ENCODE measurements around the gene FABP2.
"Not testable (repeated sequence)": the region's sequence is repeated elsewhere in the genome, so short reads cannot be mapped to it uniquely, and the experiment has no call there.

FABP2 gene

GRCh38 chr4:119307606-119308005 lies 14.3 kb downstream of the FABP2 start:
- DNase-seq: no peak

DNA sequence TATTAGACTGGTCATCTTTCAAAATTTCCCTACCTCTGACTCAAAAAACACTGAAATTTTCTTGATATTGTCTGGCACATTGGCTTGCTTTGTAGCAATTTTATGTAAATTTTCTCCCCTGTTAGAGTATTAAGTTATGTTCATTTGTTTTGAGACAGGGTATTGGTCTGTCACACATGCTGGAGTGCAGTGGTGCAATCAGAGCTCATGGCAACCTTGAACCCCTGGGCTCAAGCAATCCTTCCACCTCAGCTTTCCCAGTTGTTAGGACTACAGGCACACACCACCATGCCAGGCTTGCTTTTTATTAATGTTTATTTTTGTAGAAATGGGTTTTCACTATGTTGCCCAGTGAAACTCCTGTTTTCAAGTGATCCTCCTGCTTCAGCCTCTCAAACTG lies 17.5 kb downstream of the FABP2 start:
- no peak for DNase-seq

DNA sequence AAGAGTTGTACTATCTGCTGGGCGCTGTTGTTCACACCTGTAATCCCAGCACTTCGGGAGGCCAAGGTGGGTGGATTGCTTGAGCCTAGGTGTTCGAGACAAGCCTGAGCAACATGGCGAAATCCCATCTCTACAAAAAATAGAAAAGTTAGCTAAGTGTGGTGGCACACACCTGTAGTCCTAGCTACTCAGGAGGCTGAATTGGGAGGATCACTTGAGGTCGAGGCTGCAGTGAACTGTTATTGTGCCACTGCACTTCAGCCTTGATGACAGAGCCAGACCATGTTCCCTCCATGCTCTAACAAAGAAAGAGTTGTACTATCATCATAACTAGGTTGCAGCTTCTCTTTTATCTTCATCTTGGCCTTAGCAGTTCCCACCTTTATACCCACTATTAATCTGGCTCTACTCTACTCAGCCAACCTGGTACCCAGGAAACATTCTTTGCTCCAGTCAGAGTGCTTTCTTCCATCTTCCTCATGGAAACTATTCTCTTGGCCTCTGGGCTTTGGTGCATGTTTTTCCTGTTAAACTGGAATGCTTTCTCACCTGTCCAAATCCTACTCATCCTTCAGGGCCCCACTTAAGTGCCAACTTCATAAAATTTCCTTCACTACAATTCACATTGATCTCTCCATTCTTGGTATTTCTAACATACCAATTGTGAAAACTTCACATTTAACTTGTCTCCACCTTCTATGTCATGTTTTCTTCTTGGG lies 18.2 kb downstream of the FABP2 start:
- DNase-seq: no peak

GRCh38 chr4:119302073-119302832 lies 19.7 kb downstream of the FABP2 start:
- DNase-seq: no peak

DNA sequence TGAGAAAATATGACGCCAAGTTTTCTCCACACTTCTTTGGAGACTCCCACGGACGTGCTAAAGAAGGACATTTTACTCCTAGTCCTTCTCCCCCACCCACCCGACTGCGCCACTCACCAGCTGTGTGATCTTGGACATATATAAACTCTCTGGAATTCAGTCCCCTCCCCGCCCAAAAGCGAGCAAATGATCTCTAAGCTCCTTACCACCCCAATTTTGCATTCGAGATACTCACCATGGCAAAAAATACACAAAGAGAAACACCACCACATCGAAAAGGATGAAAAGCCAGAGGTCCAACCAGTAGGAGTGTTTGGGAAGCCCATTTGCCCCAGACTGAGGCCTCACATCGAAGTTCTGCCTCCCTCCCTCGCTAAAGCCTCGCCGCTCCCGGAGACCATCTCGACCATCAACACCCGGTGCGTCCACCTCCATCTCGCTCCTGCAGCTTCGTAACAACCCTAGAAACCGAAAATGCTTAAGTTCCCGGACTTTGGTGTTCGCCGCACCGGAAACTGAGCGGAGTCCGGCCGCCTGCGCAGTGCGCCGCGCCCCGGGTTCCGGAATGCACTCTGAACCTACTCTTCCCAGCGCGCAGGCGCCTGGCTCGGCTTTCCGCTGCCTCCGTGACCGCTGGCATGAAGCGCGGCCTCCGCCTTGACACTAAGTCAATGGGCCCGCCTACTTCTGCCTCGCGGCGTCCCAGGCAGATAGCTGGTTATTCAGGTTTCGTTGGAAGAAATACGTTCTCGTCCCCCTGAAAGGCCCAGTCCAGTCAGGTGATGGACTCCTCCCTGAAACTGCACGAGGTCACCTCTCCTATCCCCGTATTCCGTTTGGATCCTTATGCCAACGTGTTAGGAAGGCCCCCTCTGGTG lies 21.6 kb downstream of the FABP2 start:
- peak; percentile 93 for DNase-seq

GRCh38 chr4:119299741-119300100 lies 22.2 kb downstream of the FABP2 start:
- no peak for DNase-seq

DNA sequence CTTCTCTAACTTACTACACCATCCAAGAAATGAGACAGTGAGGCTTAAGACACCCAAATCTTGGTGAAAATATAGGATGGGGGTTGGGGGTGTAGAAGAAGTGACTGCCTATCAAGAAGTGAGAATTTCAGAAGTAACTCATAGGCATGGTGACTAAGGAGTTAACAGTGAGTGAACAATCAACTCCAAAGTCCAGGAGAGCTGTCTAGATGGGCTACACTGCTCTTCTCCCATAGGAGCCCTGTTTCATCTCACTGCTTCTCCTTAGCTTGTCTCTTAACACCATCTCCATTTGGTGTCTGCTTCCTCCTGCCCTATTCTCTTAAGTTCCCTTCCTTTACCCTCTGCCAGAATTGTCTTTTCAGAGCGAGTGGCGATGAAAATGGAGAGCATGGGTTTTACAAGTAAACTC lies 22.7 kb downstream of the FABP2 start:
- DNase-seq: no peak

DNA sequence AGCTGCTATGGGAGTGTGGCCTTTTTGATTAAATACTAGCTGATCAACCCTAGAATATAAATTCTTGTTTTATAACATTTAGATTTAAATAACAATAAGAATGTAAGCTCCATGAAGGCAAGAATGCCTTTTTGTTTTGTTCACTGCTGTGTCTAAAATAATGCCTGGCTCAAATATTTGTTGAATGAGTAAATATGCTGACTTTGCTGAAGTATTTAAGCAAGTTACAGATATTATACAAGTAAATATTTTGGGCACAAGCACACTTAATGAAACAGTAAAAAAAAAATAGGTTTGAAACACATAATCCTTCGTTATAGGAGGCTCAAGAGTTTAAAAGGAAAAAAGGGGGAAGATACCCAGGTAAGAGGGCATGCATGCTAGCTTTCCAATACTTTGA lies 24.1 kb downstream of the FABP2 start:
- no peak for DNase-seq

DNA sequence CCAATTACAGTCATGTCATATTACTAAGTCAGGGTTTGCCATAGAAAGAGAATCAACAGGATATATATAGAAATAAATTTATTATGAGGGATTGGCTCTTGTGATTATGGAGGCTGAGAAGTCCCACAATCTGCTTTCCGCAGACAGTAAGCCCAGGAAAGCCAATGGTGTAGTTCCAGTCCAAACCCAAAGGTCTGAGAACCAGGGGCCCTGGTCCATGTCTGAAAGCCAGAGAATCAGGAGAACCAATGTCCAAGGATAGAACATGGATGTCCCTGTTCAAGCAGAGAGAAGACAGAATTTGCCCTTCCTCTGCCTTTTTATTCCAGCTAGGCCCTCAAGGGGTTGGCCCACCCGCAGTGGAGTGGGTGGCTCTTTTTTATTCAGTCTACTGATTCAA lies 25.6 kb downstream of the FABP2 start:
- no peak for DNase-seq

DNA sequence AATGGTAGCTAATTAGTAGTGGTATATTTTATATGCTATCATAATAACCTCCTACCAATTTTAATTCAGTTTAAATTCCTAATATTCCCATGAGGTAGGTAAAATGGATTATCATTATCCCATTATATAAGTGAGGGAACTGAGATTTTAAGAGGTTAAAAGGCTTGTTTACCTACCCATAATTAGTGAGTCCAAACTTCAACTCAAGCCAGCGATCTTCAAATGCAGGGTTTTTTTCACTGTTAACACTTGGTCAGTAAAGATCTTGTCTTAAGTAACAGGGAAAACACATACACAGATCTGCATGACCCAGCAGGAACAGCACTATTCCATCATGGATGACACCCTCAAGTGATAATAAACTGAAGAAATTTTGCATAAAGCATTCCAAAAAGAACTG lies 31.3 kb downstream of the FABP2 start:
- no peak for DNase-seq

- no peak for DNase-seq
These were observed 32.6 kb downstream of the FABP2 start for GRCh38 chr4:119289313-119289712.

GRCh38 chr4:119286377-119287002 lies 35.4 kb downstream of the FABP2 start:
- DNase-seq: peak; percentile 38

DNA sequence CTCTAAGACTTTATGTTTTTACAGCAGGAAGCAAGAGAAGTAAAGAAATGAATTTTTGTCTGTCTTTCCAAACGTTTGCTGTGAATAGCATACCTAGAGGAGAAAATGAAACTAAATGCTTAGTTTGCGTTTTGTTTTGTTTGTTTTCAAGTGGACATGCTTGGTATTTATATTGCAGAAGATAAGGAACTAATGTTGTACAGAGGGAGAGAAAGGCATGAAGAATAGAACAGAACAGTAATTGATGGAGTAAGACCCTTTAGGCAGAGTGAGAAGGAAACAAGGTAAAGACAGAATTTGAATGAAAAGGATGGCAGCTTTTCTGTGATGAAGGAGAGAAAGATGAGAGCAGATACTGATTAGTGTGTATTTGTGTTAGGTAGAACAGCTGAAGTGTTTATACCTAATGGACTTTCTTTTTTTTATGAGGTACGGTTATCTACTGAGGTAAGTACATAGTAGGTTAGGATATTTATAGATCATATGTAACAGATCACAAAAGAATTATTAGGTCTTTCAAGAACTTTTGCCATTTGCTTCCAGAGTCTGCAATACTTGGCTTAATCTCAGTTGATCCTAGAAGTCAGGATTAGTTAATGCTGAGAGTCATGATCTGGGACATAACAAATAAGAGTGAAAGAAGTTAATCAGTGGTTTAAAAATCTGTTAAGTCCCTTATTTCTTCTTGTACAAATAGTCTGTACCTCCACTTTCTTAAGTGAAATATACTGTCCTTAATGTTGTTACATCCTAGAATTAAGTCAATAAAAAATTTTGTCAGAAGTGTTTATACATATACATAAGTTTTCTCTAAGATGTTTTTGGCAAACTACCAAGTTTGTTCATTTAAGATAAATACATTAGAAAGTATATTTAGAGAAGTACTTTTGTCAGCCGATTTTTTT lies 36.8 kb downstream of the FABP2 start:
- no peak for DNase-seq

DNA sequence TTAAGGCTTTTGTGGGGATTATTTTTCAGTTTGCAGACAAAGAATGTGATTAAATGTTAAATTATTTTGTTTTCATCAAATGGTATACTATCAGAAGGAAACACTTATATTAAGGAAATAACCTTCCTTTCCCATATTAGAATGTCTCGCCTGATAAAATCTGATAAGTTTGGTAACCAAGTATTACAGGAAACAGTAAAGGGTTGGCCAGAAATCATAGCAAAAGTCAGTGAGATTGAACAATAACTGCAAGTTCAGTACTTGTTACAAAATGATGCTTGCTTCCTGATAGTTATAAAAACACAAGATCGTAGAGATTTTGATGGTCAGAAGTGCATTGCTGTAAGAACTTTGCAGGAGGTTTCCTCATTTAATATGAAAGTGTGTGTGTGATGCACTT lies 40.5 kb downstream of the FABP2 start:
- DNase-seq: no peak

- not testable (repeated sequence) for DNase-seq
These were observed 42.0 kb downstream of the FABP2 start for GRCh38 chr4:119279945-119280344.

GRCh38 chr4:119279541-119279940 lies 42.4 kb downstream of the FABP2 start:
- not testable (repeated sequence) for DNase-seq

- DNase-seq: no peak
These were observed 50.4 kb downstream of the FABP2 start for GRCh38 chr4:119271361-119272085.

- DNase-seq: no peak
These were observed 53.5 kb downstream of the FABP2 start for GRCh38 chr4:119268466-119268865.
